GM19395 (cell line): Measurements from ENCODE around the gene UNC79.

Experiments
- ATAC-seq: cut with Tn5 transposase; IDR thresholded peaks from one replicate; pipeline ENCODE4 v1.9.1; 2021; ENCODE audit warnings: mild to moderate bottlenecking, moderate library complexity; ENCODE audit not compliant: unreplicated experiment

The UNC79 gene

GRCh38 chr14:93745603-93746273, 315.0 kb downstream of the UNC79 start:
- ATAC-seq, result no peak

- ATAC-seq, result no peak
These were observed 316.4 kb downstream of the UNC79 start for GRCh38 chr14:93747102-93747501.

GRCh38 chr14:93747560-93747959, 316.8 kb downstream of the UNC79 start:
- no peak for ATAC-seq

- ATAC-seq, result no peak
These were observed 317.7 kb downstream of the UNC79 start for GRCh38 chr14:93748208-93749075.

- no peak for ATAC-seq
These were observed 318.3 kb downstream of the UNC79 start for GRCh38 chr14:93749076-93749420.

GRCh38 chr14:93751946-93752655, 321.4 kb downstream of the UNC79 start:
- no peak for ATAC-seq

- ATAC-seq, result no peak
These were observed 322.3 kb downstream of the UNC79 start for GRCh38 chr14:93752980-93753561.

- ATAC-seq, result no peak
These were observed 322.9 kb downstream of the UNC79 start for GRCh38 chr14:93753647-93754046.

GRCh38 chr14:93757206-93757605, 326.5 kb downstream of the UNC79 start:
- no peak for ATAC-seq
